NOMO-1 (cell line): Measurements from ENCODE around the gene NT5DC2.

Source experiments
- DNase-seq, 2 experiments: peaks; one replicate each; lab custom pipeline; 2025; ENCODE audit not compliant: unreplicated experiment in 2 of 2; lab: John Stamatoyannopoulos, UW

NT5DC2 gene

GRCh38 chr3:52512727-52513126, 20.9 kb downstream of the NT5DC2 start:
- DNase-seq = no peak

- no peak for DNase-seq
These were observed 21.6 kb downstream of the NT5DC2 start for GRCh38 chr3:52512105-52512504.

GRCh38 chr3:52511509-52511908, 22.1 kb downstream of the NT5DC2 start:
- DNase-seq = no peak

DNA sequence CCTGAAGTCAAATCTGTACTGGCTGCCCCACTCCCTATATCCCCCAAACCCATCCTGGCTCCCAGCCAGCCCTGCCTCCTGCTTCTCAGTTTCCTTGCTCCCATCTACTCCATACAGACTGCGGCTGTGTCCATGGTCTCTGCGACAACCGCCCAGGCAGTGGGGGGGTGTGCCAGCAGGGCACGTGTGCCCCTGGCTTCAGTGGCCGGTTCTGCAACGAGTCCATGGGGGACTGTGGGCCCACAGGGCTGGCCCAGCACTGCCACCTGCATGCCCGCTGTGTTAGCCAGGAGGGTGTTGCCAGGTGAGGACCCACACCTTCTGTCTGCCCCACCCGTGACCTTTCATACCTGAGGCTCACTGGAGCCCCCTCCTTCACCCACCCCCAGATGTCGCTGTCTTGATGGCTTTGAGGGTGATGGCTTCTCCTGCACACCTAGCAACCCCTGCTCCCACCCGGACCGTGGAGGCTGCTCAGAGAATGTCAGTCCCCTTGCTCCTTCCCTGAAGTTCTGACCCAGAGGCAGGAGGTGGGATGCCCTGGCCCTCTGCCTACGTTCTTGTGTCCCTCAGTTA, 23.8 kb downstream of the NT5DC2 start:
- DNase-seq = no peak

DNA sequence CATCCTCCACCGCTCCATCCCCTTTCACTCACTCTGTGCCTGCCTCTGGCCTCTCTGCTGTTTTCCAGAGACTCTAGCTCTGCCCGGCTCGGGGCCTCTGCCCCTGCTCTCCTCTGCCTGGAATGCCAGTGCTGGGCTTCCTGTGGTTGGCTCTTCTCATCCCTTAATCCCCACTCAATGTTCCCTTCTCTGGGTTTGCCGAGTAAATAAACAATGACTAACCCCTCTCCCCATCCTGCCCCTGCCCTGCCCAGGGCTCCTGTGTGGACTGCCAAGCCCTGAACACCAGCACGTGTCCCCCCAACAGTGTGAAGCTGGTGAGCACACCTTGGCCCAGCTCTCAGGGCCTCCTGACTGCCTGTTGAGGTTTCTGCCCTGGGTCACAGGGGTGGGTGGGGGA, 26.3 kb downstream of the NT5DC2 start:
- DNase-seq = no peak

- DNase-seq = no peak
These were observed 27.2 kb downstream of the NT5DC2 start for GRCh38 chr3:52506266-52506966.

DNA sequence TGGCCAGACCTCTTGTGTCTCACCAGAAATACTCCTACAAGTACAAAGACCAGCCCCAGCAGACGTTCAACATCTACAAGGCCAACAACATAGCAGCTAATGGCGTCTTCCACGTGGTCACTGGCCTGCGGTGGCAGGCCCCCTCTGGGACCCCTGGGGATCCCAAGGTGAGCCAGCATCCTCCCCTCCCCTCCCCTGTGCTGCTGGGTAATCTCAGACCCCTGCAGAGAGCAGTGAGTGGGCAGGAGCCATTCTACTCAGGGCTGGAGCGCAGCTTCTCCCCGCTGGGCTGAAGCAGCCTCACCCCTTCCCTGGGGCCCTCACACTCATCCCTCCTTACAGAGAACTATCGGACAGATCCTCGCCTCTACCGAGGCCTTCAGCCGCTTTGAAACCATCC, 28.7 kb downstream of the NT5DC2 start:
- DNase-seq = no peak

DNA sequence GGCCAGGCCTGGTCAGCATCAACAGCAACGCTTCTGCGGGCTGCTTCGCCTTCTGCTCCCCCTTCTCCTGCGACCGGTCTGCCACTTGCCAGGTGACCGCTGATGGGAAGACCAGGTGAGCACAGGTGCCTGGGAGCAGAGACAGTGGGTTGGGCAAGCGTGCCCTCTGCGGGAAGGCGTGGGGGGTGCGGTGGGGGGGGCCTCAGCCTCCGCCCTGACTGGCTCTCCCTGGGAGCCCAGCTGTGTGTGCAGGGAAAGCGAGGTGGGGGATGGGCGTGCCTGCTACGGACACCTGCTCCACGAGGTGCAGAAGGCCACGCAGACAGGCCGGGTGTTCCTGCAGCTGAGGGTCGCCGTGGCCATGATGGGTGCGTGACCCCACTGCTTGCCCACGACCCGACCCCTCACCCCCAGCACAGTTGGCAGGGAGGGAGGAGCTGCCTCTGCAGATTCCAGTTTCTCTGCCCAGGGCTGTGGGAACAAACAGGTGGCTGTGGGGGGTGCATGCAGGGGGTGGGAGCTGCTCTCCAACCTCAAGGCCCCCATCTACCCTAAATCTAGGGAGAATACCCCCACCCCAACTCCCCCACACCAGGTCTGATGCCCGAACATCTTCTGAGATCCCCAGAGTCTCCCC, 29.8 kb downstream of the NT5DC2 start:
- DNase-seq = no peak

DNA sequence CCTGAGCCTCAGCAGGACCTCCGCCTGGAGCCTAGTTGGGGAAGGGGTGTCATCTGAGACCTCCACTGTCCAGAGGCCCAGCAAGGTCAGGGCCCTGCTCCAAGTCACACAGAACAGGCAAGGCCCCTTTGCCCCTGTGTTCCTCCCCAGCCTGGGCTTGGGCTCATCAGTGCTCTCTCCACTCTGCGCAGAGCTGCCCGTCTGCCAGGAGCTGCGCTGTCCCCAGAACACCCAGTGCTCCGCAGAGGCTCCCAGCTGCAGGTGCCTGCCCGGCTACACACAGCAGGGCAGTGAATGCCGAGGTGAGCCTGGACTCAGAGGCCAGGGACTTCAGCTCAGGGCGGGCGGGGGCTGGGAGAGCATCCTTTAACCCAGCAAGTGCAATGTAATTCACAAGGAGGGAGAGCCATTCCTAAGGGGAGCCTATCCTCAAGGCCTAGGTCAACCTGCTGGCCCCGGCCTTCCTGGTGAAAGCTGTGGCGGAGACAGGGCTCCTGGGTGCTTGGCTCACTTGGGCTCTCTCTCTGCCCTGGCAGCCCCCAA, 30.8 kb downstream of the NT5DC2 start:
- DNase-seq = no peak

- DNase-seq = no peak
These were observed 31.7 kb downstream of the NT5DC2 start for GRCh38 chr3:52502001-52502400.

- no peak for DNase-seq
These were observed 32.6 kb downstream of the NT5DC2 start for GRCh38 chr3:52501046-52501445.

GRCh38 chr3:52498137-52499054, 35.3 kb downstream of the NT5DC2 start:
- peak; percentile 94 to 96 for DNase-seq

DNA sequence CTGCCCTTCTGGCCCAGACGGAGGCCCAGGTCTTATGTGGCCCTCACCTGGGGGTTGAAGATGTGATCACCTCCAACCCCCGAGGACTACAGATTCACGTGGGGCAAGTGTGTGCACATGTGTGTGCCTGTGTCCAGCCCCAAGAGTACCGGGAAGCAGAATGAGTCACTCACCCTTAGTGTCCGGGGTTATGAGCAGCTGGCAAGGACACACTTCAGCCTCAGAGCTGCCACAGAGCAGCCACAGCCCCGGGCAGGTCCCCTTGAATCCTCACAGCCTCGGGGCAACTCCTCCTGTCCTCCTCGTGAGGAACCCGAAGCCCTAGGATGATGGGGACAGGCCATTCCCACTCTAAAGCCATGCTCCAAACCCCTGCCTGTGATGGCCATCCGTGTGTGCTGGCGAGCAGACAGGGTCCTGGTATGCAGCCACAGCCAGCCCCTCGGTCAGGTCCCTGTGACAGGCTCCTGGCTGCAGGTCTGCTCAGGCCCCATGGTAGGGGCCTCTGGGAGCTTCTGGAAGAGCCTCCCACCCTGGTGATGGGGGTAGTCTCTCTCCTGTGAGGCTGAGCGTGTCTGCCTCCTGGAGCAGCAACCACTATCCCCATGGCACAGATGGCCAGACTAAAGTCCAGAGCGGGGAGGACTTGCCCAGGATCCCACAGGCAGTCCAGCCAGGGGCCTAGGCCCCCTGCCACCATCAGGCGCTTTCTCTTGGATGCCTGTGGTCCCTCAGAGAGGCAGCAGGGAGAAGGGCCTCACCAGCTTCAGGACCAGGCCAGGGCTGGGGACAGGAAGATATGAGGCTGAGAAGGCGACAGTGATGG, 37.7 kb downstream of the NT5DC2 start:
- no peak for DNase-seq

- no peak for DNase-seq
These were observed 38.7 kb downstream of the NT5DC2 start, which contains the start of gene STAB1 for GRCh38 chr3:52494886-52495495. Gene STAB1, plus strand, starts transcription at chr3:52495338. Its CDS starts 76 bp downstream, at chr3:52495414.

DNA sequence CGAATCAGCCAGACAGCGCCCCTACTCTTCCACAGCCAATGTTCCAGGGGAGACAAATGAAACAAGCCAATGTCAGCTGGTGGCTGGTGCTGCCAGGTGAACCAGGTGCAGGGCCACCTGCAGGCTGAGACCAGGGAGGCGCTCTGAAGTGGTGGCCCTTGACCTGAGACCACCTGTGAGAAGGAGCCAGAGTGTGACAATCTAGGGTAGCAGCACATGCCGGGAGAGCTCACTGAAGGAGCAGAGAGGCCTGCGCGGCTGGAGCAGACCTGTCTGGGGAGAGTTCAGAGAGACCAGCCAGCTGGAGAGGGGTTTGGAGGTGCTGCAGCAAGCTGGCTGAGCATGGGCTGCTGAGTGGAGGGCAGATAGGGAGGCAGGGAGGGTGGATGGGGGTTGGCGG, 39.2 kb downstream of the NT5DC2 start:
- DNase-seq = no peak

DNA sequence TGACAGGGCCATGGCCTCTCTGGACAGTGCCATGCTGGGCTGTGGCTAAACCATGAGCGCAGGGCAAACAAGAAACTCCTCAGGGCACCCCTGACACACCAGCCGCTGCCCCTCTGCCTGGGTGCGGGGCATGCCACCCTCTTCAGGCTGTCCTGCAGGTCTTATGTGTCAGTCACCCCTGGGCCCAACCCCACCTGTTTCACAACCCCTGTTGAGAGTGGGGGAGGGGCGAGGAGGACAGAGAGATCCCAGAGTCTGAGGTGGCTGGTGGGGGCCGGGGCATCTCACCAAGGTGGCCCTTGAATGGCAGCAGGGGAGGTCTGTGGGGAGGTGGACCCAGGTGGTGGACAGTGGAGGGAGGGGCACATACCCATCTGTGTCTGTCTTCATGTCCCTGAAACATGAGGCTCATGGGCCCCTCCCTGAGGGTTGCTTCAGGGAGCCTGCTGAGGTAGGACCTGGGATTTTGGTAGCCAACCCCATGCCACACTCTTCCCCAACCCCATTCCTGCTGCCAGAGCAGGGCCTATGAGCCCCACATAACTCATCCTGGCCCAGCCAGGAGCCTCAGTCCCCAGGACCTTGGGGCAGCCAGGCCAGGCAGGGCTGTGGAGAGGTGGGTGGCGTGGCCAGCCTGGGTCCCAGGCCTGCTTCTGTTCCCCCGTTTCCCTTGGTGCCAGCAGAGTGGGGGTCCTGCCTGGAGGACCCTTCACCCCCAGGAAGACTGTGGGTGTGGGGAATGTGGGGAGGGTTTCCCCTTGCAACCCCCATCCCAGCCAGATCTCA, 40.2 kb downstream of the NT5DC2 start:
- no peak for DNase-seq

- DNase-seq = no peak
These were observed 41.6 kb downstream of the NT5DC2 start for GRCh38 chr3:52492059-52492458.

- no peak for DNase-seq
These were observed 42.6 kb downstream of the NT5DC2 start for GRCh38 chr3:52490939-52491526.
